IMR-90 (cell line): ENCODE results near the gene ATG9B. TPM values are rescaled to one million over a fixed set of nuclear protein-coding genes. Genes with fewer than 3 reads are reported as not detected.

Experiments used
- ATAC-seq: fragments of 200-7000 bp; cut with Tn5 transposase; 2 replicates; pipeline ENCODE4 v1.9.1; 2020; ENCODE audit warnings: low read depth, mild to moderate bottlenecking, moderate library complexity
- BruUV-seq: library from RNA; stranded (reverse); fragments of 400-500 nt; replicated peaks from 2 replicates; lab custom pipeline; 2021; lab: Mats Ljungman, UMichigan
- CTCF ChIA-PET: fragments of 300-600 bp; formaldehyde crosslinking; extraction: SDS; loops from one replicate; lab custom pipeline; 2021; ENCODE audit warnings: antibody characterized with exemption; lab: Yijun Ruan, JAX
- POLR2A ChIA-PET: fragments of 300-600 bp; sonication (Branson Sonifier 250); formaldehyde crosslinking; loops from one replicate; lab custom pipeline; 2022; ENCODE audit warnings: antibody characterized with exemption; ENCODE audit not compliant: unreplicated experiment; lab: Charles Lee
- DNase-seq: peaks from one replicate; pipeline ENCODE4 v3.0.0; 2013
- H2AFZ ChIP-seq: replicated peaks from 2 replicates; pipeline ENCODE3; 2013; ENCODE audit warnings: low read length, mild to moderate bottlenecking; ENCODE audit not compliant: poor library complexity
- H2AK5ac ChIP-seq: 2 replicates; pipeline ENCODE4 v1.6.1; 2013; ENCODE audit warnings: low read depth, low read length, inconsistent platforms
- H2AK9ac ChIP-seq: replicated peaks from 2 replicates; pipeline ENCODE3; 2013; ENCODE audit warnings: mild to moderate bottlenecking, low read depth, low read length, moderate library complexity; ENCODE audit not compliant: poor library complexity
- H2BK120ac ChIP-seq: 2 replicates; pipeline ENCODE4 v1.6.1; 2013; ENCODE audit warnings: low read depth, low read length, inconsistent platforms
- H2BK15ac ChIP-seq: 3 replicates; pipeline ENCODE4 v1.6.1; 2013; ENCODE audit warnings: low read depth, low read length, inconsistent platforms
- H2BK20ac ChIP-seq: 2 replicates; pipeline ENCODE4 v1.6.1; 2013; ENCODE audit warnings: low read depth, mild to moderate bottlenecking, inconsistent platforms, low read length, moderate library complexity
- H2BK5ac ChIP-seq: 2 replicates; pipeline ENCODE4 v1.6.1; 2013; ENCODE audit warnings: mild to moderate bottlenecking, low read depth, low read length, inconsistent platforms; ENCODE audit not compliant: poor library complexity, severe bottlenecking
- H3K14ac ChIP-seq: replicated peaks from 2 replicates; pipeline ENCODE4 v1.6.1; 2013; ENCODE audit warnings: low read depth, low read length, inconsistent platforms
- H3K18ac ChIP-seq: 2 replicates; pipeline ENCODE4 v1.6.1; 2013; ENCODE audit warnings: low read depth, low read length, control low read depth
- H3K23ac ChIP-seq: 2 replicates; pipeline ENCODE4 v1.6.1; 2013; ENCODE audit warnings: low read depth, low read length, inconsistent platforms
- H3K27ac ChIP-seq: 2 replicates; pipeline ENCODE4 v1.5.1; 2013; ENCODE audit warnings: mild to moderate bottlenecking, control low read depth, low read length; ENCODE audit not compliant: insufficient read depth
- H3K27me3 ChIP-seq: 2 replicates; pipeline ENCODE4 v1.6.1; 2013; ENCODE audit warnings: low read length; ENCODE audit not compliant: control insufficient read depth, insufficient read depth
- H3K36me3 ChIP-seq: 2 replicates; pipeline ENCODE4 v1.6.1; 2013; ENCODE audit warnings: low read length, mixed read lengths; ENCODE audit not compliant: control insufficient read depth, insufficient read depth
- H3K4ac ChIP-seq: 2 replicates; pipeline ENCODE4 v1.6.1; 2013; ENCODE audit warnings: low read depth, low read length, inconsistent platforms
- H3K4me1 ChIP-seq: 2 replicates; pipeline ENCODE4 v1.6.1; 2013; ENCODE audit warnings: low read length, mixed read lengths; ENCODE audit not compliant: control insufficient read depth, insufficient read depth
- H3K4me2 ChIP-seq: 2 replicates; pipeline ENCODE4 v1.6.1; 2013; ENCODE audit warnings: low read depth, mild to moderate bottlenecking, control low read depth, low read length, moderate library complexity
- H3K4me3 ChIP-seq: 2 replicates; pipeline ENCODE4 v1.5.1; 2013; ENCODE audit warnings: low read depth, mild to moderate bottlenecking, control low read depth, low read length, moderate library complexity; ENCODE audit not compliant: insufficient read depth
- H3K56ac ChIP-seq: 2 replicates; pipeline ENCODE4 v1.6.1; 2013; ENCODE audit warnings: low read length, inconsistent platforms; ENCODE audit not compliant: insufficient read depth; ENCODE audit errors: extremely low read depth
- H3K79me1 ChIP-seq, 2 experiments: 2 replicates each; pipeline ENCODE4 v1.6.1; 2013; ENCODE audit warnings: low read length in 2 of 2, inconsistent platforms in 1 of 2, low read depth in 1 of 2
- H3K9ac ChIP-seq: 2 replicates; pipeline ENCODE4 v1.6.1; 2013; ENCODE audit warnings: low read depth, low read length, control low read depth
- H3K9me1 ChIP-seq: 2 replicates; pipeline ENCODE4 v1.6.1; 2013; ENCODE audit warnings: low read length, inconsistent platforms; ENCODE audit not compliant: insufficient read depth
- H3K9me3 ChIP-seq: 2 replicates; pipeline ENCODE4 v1.6.1; 2013; ENCODE audit warnings: low read length; ENCODE audit not compliant: control insufficient read depth, insufficient read depth
- H4K20me1 ChIP-seq: 2 replicates; pipeline ENCODE4 v1.6.1; 2013; ENCODE audit warnings: low read length, inconsistent platforms; ENCODE audit not compliant: insufficient read depth
- H4K5ac ChIP-seq: 2 replicates; pipeline ENCODE4 v1.6.1; 2013; ENCODE audit warnings: mild to moderate bottlenecking, low read depth, low read length, control low read depth
- H4K8ac ChIP-seq, 2 experiments: 2 replicates each; pipeline ENCODE4 v1.6.1; 2013; ENCODE audit warnings: low read depth in 2 of 2, low read length in 2 of 2, control low read depth in 1 of 2, inconsistent platforms in 1 of 2
- H4K91ac ChIP-seq: 2 replicates; pipeline ENCODE4 v1.6.1; 2013; ENCODE audit warnings: low read depth, low read length, inconsistent platforms; ENCODE audit not compliant: insufficient read depth
- BHLHE40 ChIP-seq: fragments of 150-350 bp; IDR thresholded peaks from 2 replicates; pipeline ENCODE4 v1.6.1; 2016; ENCODE audit warnings: mild to moderate bottlenecking, low read depth, low read length
- CHD1 ChIP-seq: IDR thresholded peaks from 2 replicates; pipeline ENCODE4 v1.6.1; 2012; ENCODE audit warnings: low read depth, low read length, improper control_type of control experiment
- CTCF ChIP-seq: conservative IDR thresholded peaks from 2 replicates; pipeline ENCODE4 v1.5.1; 2012; ENCODE audit warnings: mild to moderate bottlenecking, low read depth, low read length, improper control_type of control experiment
- ELK1 ChIP-seq: fragments of 150-350 bp; IDR thresholded peaks from 2 replicates; pipeline ENCODE4 v1.6.1; 2016; ENCODE audit warnings: low read depth, mild to moderate bottlenecking, low read length, moderate library complexity, borderline replicate concordance
- MAFK ChIP-seq: IDR thresholded peaks from 2 replicates; pipeline ENCODE4 v1.6.1; 2012; ENCODE audit warnings: low read depth, low read length, improper control_type of control experiment
- MAZ ChIP-seq: IDR thresholded peaks from 2 replicates; pipeline ENCODE4 v1.6.1; 2012; ENCODE audit warnings: low read depth, mild to moderate bottlenecking, low read length, improper control_type of control experiment, moderate library complexity, borderline replicate concordance
- NFE2L2 ChIP-seq: fragments of 150-350 bp; IDR thresholded peaks from 2 replicates; pipeline ENCODE4 v1.6.1; 2016; ENCODE audit warnings: low read depth, mild to moderate bottlenecking, low read length
- POLR2A ChIP-seq: IDR thresholded peaks from 2 replicates; pipeline ENCODE4 v1.6.1; 2012; ENCODE audit warnings: mild to moderate bottlenecking, low read depth, low read length
- RAD21 ChIP-seq: IDR thresholded peaks from 2 replicates; pipeline ENCODE4 v1.6.1; 2012; ENCODE audit warnings: low read length, improper control_type of control experiment
- RCOR1 ChIP-seq: IDR thresholded peaks from 2 replicates; pipeline ENCODE4 v1.6.1; 2012; ENCODE audit warnings: mild to moderate bottlenecking, low read length, improper control_type of control experiment; ENCODE audit not compliant: insufficient replicate concordance
- RFX5 ChIP-seq: IDR thresholded peaks from 2 replicates; pipeline ENCODE4 v1.8.0; 2012; ENCODE audit warnings: low read depth, mild to moderate bottlenecking, low read length, moderate library complexity
- SMC3 ChIP-seq: fragments of 150-350 bp; IDR thresholded peaks from 2 replicates; pipeline ENCODE4 v1.6.1; 2016; ENCODE audit warnings: low read depth, mild to moderate bottlenecking, antibody characterized with exemption, low read length, moderate library complexity
- USF2 ChIP-seq: fragments of 150-350 bp; IDR thresholded peaks from 2 replicates; pipeline ENCODE4 v1.6.1; 2017; ENCODE audit warnings: mild to moderate bottlenecking, antibody characterized with exemption, low read length, low read depth
- WGBS, 2 experiments: methylation state at CpG; one replicate each; pipeline versions ENCODE4 v1.1.5 to v1.1.7; 2013; ENCODE audit warnings: missing lambda C conversion rate in 2 of 2; ENCODE audit not compliant: insufficient read length in 1 of 2; ENCODE audit errors: extremely low coverage in 2 of 2; 5-methylcytosine and 5-hydroxymethylcytosine counted together
- dilution Hi-C: fragments of 300-500 bp; cut with HindIII; formaldehyde crosslinking; loops from one replicate; pipeline ENCODE4 v1.14.3; 2018; ENCODE audit warnings: low sequenced_read_pairs; ENCODE audit not compliant: unreplicated experiment
- in situ Hi-C: fragments of 300-500 bp; cut with MboI; formaldehyde crosslinking; loops from 3 replicates; pipeline ENCODE4 v1.14.3; 2019; ENCODE audit warnings: low sequenced_read_pairs, inconsistent platforms, mixed read lengths
- intact Hi-C: fragments of 100-400 bp; cut with micrococcal nuclease; formaldehyde crosslinking; loops from 2 replicates; pipeline ENCODE4 v1.10.0; 2022
- polyA plus RNA-seq, 3 experiments: library from polyadenylated mRNA; depleted of rRNA; stranded (reverse); fragments of >200 nt; gene quantifications; 2 replicates each; pipeline ENCODE4 v1.2.3, GENCODE V29; 2012; ENCODE audit warnings: low replicate concordance in 1 of 3
- total RNA-seq: library from RNA; depleted of rRNA; stranded (reverse); fragments of >200 nt; gene quantifications from 2 replicates; pipeline ENCODE4 v1.2.3, GENCODE V29; 2012

Gene ATG9B
- total and polyA plus RNA-seq, 2 of the 4 experiments (the other 2 are of a cell fraction) = 0.18 to 0.91 TPM

- H3K14ac ChIP-seq = no peak overlapping the region
- H3K56ac ChIP-seq = no peak overlapping the region
- peaks cover 18% of the 10 kb centered on the region for H3K9me1 ChIP-seq
- H3K18ac ChIP-seq = no peak overlapping the region
- no peaks in the 10 kb centered on the region for H3K9me3 ChIP-seq
- DNase-seq = no peak
- H3K79me1 ChIP-seq = peaks cover 0 to 22% of the 10 kb centered on the region in 2 experiments; a peak in 1 of 4 replicates
- H3K9ac ChIP-seq = no peak overlapping the region
- H3K23ac ChIP-seq = no peak overlapping the region
- ChIA-PET POLR2A (no interaction called here), CTCF (no interaction called here)
- intact Hi-C loops (no loop called here), in situ Hi-C loops (no loop called here), dilution Hi-C loops (no loop called here)
- H2AK9ac ChIP-seq = no peak overlapping the region
- no peak overlapping the region for H4K91ac ChIP-seq
- ATAC-seq = no peak
- peaks cover 8% of the 10 kb centered on the region for H4K20me1 ChIP-seq
- no peak overlapping the region for H3K27ac ChIP-seq
- H3K4ac ChIP-seq = no peak overlapping the region
- no peaks in the 10 kb centered on the region for H3K27me3 ChIP-seq
- 89% methylated on average over 8 of the region's 17 CpGs; no CpG with 5 or more reads in 1 of the 2 experiments for WGBS, 2 experiments
- no peak overlapping the region for H4K8ac ChIP-seq
- no peak overlapping the region for H2BK15ac ChIP-seq
- no peak overlapping the region for H2AFZ ChIP-seq
- no peak overlapping the region for H3K4me2 ChIP-seq
- H3K4me3 ChIP-seq = no peak overlapping the region
- H3K4me1 ChIP-seq = peaks cover 17% of the 10 kb centered on the region
- TF ChIP-seq USF2 (no peak), BHLHE40 (no peak), CHD1 (no peak), NFE2L2 (no peak), RAD21 (no peak), RFX5 (no peak), RCOR1 (no peak), CTCF (no peak), SMC3 (no peak), POLR2A (no peak), MAZ (no peak), MAFK (no peak), ELK1 (no peak)
- H2BK5ac ChIP-seq = no peak overlapping the region
- no peak overlapping the region for H4K5ac ChIP-seq
- peaks cover 30% of the 10 kb centered on the region for H3K36me3 ChIP-seq
- H2BK20ac ChIP-seq = no peak overlapping the region
- no peak overlapping the region for H2BK120ac ChIP-seq
- H2AK5ac ChIP-seq = no peak overlapping the region
- no TSS peak for BruUV-seq
Observed at GRCh38 chr7:151035902-151036301, 11.6 kb upstream of the ATG9B start.
